Measurements from ENCODE around the gene USP40. TPM values are rescaled to one million over a fixed set of nuclear protein-coding genes. Genes with fewer than 3 reads are reported as not detected.

The USP40 gene
- total and polyA plus RNA-seq, 10 donors: 11.4 to 57.3 (median 38.1) TPM

GRCh38 chr2:233458826-233459225 is 107.8 kb downstream of the USP40 start:
- TF ChIP-seq CTCF (IDR thresholded peaks at IDR 0.05 in 8 of 11, conservative IDR thresholded peaks at IDR 0.05 in 3 of 11) (no peak), POLR2AphosphoS5 (IDR thresholded peaks at IDR 0.05) (no peak), POLR2A (IDR thresholded peaks at IDR 0.05) (no peak)
- Histone ChIP-seq H3K36me3 (peaks cover 4 to 100% (median 97%) of the 10 kb centered on the region in 6 donors), H3K27ac (no peak overlapping the region), H3K27me3 (replicated peaks in 1 of 7) (no peaks in the 10 kb centered on the region), H3K9me3 (no peaks in the 10 kb centered on the region), H3K4me3 (no peak overlapping the region), H3K4me1 (no peaks in the 10 kb centered on the region)
- 89 to 98% (median 96%) methylated on average over 8 of the region's 8 CpGs for WGBS, 5 donors
- no peak for DNase-seq
- intact Hi-C loops (cut with DNase I; ENCODE audit: low total_unique reads): no loop called here

GRCh38 chr2:233458031-233458610 is 108.5 kb downstream of the USP40 start:
- intact Hi-C loops (cut with DNase I; ENCODE audit: low total_unique reads): no loop called here
- no peaks in the 10 kb centered on the region for H3K9me3 ChIP-seq
- no peak overlapping the region for H3K27ac ChIP-seq
- peak; percentile 60 for DNase-seq
- peaks cover 8 to 100% (median 100%) of the 10 kb centered on the region in 6 donors for H3K36me3 ChIP-seq
- WGBS, 5 donors: 93 to 97% (median 95%) methylated on average over 10 to 20 of the region's 20 CpGs
- TF ChIP-seq POLR2AphosphoS5 (IDR thresholded peaks at IDR 0.05) (no peak), POLR2A (IDR thresholded peaks at IDR 0.05) (no peak), CTCF (IDR thresholded peaks at IDR 0.05 in 8 of 11, conservative IDR thresholded peaks at IDR 0.05 in 3 of 11) (no peak)
- no peaks in the 10 kb centered on the region for H3K4me1 ChIP-seq
- no peaks in the 10 kb centered on the region for H3K27me3 ChIP-seq (replicated peaks in 1 of 7)
- no peak overlapping the region for H3K4me3 ChIP-seq

- no peak overlapping the region for H3K27ac ChIP-seq
- DNase-seq: peak; percentile 19
- H3K27me3 ChIP-seq (replicated peaks in 1 of 7): no peaks in the 10 kb centered on the region
- H3K9me3 ChIP-seq: no peaks in the 10 kb centered on the region
- H3K4me3 ChIP-seq: no peak overlapping the region
- TF ChIP-seq CTCF (IDR thresholded peaks at IDR 0.05 in 8 of 11, conservative IDR thresholded peaks at IDR 0.05 in 3 of 11) (no peak), POLR2A (IDR thresholded peaks at IDR 0.05) (no peak), POLR2AphosphoS5 (IDR thresholded peaks at IDR 0.05) (no peak)
- intact Hi-C loops (cut with DNase I; ENCODE audit: low total_unique reads): no loop called here
- no peaks in the 10 kb centered on the region for H3K4me1 ChIP-seq
- peaks cover 9 to 100% (median 100%) of the 10 kb centered on the region in 6 donors for H3K36me3 ChIP-seq
- 93 to 97% (median 95%) methylated on average over 5 of the region's 5 CpGs for WGBS, 5 donors
Measured at GRCh38 chr2:233457356-233457755, 109.2 kb downstream of the USP40 start.

GRCh38 chr2:233456934-233457333 is 109.6 kb downstream of the USP40 start:
- Histone ChIP-seq H3K4me1 (no peaks in the 10 kb centered on the region), H3K4me3 (no peak overlapping the region), H3K36me3 (peaks cover 9 to 100% (median 100%) of the 10 kb centered on the region in 6 donors), H3K27ac (no peak overlapping the region), H3K27me3 (replicated peaks in 1 of 7) (no peaks in the 10 kb centered on the region), H3K9me3 (no peaks in the 10 kb centered on the region)
- WGBS, 5 donors: 86 to 95% (median 94%) methylated on average over 5 of the region's 5 CpGs
- peak; percentile 41 for DNase-seq
- TF ChIP-seq CTCF (IDR thresholded peaks at IDR 0.05 in 8 of 11, conservative IDR thresholded peaks at IDR 0.05 in 3 of 11): no peak
- no peak for TF ChIP-seq POLR2AphosphoS5 (IDR thresholded peaks at IDR 0.05)
- TF ChIP-seq POLR2A (IDR thresholded peaks at IDR 0.05): no peak
- intact Hi-C loops (cut with DNase I; ENCODE audit: low total_unique reads): no loop called here

All from spleen (tissue), 11 donors.